ENCODE measurements around the gene GPHA2. TPM values are rescaled to one million over a fixed set of nuclear protein-coding genes. Genes with fewer than 3 reads are reported as not detected.

GPHA2 gene
- polyA plus RNA-seq, 2 of the 4 experiments (the other 2 are of a cell fraction), result not detected

DNA sequence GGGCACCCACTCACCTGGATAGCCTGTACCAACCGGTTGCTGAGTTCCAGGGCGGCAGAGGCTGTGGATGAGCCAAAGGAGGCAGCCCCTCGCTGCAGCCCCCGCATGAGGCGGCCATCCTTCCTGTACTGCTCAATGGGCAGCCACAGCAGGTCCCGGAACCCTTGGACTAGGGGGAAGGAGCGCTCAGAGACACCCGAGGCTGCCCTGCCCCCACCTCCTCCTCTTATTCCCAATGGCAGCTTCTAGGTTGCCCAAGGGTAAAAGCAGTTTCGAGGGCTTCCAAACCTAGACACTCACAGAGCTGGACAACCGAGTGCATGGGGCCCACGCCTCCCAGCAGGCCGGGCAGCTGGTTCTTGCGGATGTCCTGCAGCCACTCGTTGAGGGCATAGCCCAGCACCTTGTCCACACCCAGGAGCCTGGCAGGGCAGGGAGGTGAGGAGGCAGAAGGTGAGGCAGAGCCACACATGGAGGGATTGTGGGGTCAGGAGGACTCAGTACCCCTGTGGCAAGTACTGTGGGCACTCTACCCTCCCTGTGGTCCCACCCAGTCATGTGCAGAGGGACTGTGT, 39.2 kb downstream of the GPHA2 start:
- CTCF ChIA-PET, result interaction anchor here (0.7 to 31.5 kb wide), 11 partner anchors 10 to 118 kb away, joined by 3 to 1607 read pairs (median 4); partner anchors contain the start of genes ARL2, ATG2A, BATF2 and CDC42BPG

DNA sequence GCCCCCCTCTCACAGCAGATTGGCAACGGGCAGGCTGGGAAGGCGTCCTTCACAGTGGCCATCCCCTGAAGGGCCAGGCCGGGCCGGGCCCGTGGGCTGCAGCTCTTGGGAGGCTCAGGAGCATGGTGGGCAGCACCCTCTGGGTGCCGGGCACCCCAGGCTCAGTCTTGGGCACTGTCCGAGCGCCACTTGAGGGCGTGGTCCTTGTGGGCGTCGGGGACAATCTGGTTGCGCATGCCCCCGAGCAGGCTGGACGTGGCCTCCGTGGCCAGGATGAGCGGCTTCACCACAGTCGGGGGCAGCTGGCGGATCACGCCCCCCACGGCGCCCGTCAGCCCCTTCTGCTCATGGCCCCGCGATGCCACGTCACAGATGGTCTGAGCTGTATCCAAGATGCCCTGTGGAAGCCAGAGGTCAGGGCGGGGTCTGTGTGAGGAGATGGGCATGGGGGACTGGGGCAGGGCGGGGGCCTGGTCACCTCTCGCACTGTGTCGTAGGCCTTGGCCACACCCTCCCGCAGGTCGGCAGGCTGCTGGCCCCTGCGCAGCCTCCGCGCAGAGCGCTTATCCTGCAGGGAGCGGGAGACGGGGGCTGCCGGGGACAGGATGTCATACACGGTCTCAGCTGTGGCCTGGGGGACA, 40.8 kb downstream of the GPHA2 start:
- ATAC-seq, result no peak
- Histone ChIP-seq H3K4me2 (no peak overlapping the region; the same call in 1 of the 3 replicates), H3K9me3 (no peaks in the 10 kb centered on the region), H3K4me3 (no peak overlapping the region), H3K27ac (peak overlapping the region; percentile 92 to 97; a peak in 5 of 6 replicates), H3K4me1 (peaks cover 47% of the 10 kb centered on the region)
- no peak for DNase-seq (ENCODE audit: low read depth in 1 of 2, low spot score in 1 of 2)
- POLR2A ChIA-PET, result no interaction called here
- FAIRE-seq, result no peak
- 94% methylated on average over 16 of the region's 39 CpGs for WGBS (ENCODE audit: missing lambda C conversion rate)
- TF ChIP-seq FOSL2 (IDR thresholded peaks at IDR 0.05) (no peak), FOSL2 (CRISPR knock-in tag; IDR thresholded peaks at IDR 0.05) (no peak), ZC3H11A (IDR thresholded peaks at IDR 0.05) (no peak), JUN (IDR thresholded peaks at IDR 0.05) (no peak), HOXA7 (CRISPR knock-in tag; IDR thresholded peaks at IDR 0.05) (no peak), NFE2L2 (conservative IDR thresholded peaks at IDR 0.05; ENCODE audit: low read length) (no peak), SMC3 (IDR thresholded peaks at IDR 0.05) (no peak)
- TF ChIP-seq, protein P1, sequence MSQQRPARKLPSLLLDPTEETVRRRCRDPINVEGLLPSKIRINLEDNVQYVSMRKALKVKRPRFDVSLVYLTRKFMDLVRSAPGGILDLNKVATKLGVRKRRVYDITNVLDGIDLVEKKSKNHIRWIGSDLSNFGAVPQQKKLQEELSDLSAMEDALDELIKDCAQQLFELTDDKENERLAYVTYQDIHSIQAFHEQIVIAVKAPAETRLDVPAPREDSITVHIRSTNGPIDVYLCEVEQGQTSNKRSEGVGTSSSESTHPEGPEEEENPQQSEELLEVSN (IDR thresholded peaks at IDR 0.05; ENCODE audit: borderline replicate concordance, low read depth), result no peak
- TF ChIP-seq, protein P2, sequence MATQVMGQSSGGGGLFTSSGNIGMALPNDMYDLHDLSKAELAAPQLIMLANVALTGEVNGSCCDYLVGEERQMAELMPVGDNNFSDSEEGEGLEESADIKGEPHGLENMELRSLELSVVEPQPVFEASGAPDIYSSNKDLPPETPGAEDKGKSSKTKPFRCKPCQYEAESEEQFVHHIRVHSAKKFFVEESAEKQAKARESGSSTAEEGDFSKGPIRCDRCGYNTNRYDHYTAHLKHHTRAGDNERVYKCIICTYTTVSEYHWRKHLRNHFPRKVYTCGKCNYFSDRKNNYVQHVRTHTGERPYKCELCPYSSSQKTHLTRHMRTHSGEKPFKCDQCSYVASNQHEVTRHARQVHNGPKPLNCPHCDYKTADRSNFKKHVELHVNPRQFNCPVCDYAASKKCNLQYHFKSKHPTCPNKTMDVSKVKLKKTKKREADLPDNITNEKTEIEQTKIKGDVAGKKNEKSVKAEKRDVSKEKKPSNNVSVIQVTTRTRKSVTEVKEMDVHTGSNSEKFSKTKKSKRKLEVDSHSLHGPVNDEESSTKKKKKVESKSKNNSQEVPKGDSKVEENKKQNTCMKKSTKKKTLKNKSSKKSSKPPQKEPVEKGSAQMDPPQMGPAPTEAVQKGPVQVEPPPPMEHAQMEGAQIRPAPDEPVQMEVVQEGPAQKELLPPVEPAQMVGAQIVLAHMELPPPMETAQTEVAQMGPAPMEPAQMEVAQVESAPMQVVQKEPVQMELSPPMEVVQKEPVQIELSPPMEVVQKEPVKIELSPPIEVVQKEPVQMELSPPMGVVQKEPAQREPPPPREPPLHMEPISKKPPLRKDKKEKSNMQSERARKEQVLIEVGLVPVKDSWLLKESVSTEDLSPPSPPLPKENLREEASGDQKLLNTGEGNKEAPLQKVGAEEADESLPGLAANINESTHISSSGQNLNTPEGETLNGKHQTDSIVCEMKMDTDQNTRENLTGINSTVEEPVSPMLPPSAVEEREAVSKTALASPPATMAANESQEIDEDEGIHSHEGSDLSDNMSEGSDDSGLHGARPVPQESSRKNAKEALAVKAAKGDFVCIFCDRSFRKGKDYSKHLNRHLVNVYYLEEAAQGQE (IDR thresholded peaks at IDR 0.05), result no peak
- CTCF ChIA-PET, result interaction anchor here (0.6 to 31.5 kb wide), 21 partner anchors 10 to 203 kb away, joined by 3 to 1607 read pairs (median 4); partner anchors contain the start of genes ATG2A, BATF2, CDC42BPG and EHD1

More for the DNA sequence above, 39.2 kb downstream of the GPHA2 start:
- FAIRE-seq (no peak), ATAC-seq (no peak), DNase-seq (ENCODE audit: low read depth in 1 of 2, low spot score in 1 of 2) (no peak)
- H3K4me2 ChIP-seq, result no peak overlapping the region
- WGBS (ENCODE audit: missing lambda C conversion rate), result 81% methylated on average over 12 of the region's 14 CpGs
- no peak overlapping the region for H3K4me3 ChIP-seq
- H3K4me1 ChIP-seq, result peaks cover 34% of the 10 kb centered on the region
- H3K9me3 ChIP-seq, result no peaks in the 10 kb centered on the region
- POLR2A ChIA-PET, result interaction anchor here (0.6 kb wide), 1 partner anchor 102 kb away, joined by 3 read pairs; no protein-coding TSS in a partner anchor
- H3K27ac ChIP-seq, result no peak overlapping the region
- TF ChIP-seq EHMT2 (IDR thresholded peaks at IDR 0.05; ENCODE audit: low read depth), result no peak
- TF ChIP-seq ZFP36 (IDR thresholded peaks at IDR 0.05; ENCODE audit: borderline replicate concordance, partially characterized antibody), result no peak
- TF ChIP-seq SREBF2 (IDR thresholded peaks at IDR 0.05), result no peak
- TF ChIP-seq BHLHE40 (IDR thresholded peaks at IDR 0.05; ENCODE audit: low read depth, low read length), result no peak
- no peak for TF ChIP-seq CBX8 (IDR thresholded peaks at IDR 0.05)
- no peak for TF ChIP-seq HOXA7 (CRISPR knock-in tag; IDR thresholded peaks at IDR 0.05)
- TF ChIP-seq, protein P3, sequence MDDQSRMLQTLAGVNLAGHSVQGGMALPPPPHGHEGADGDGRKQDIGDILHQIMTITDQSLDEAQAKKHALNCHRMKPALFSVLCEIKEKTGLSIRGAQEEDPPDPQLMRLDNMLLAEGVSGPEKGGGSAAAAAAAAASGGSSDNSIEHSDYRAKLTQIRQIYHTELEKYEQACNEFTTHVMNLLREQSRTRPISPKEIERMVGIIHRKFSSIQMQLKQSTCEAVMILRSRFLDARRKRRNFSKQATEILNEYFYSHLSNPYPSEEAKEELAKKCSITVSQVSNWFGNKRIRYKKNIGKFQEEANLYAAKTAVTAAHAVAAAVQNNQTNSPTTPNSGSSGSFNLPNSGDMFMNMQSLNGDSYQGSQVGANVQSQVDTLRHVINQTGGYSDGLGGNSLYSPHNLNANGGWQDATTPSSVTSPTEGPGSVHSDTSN (IDR thresholded peaks at IDR 0.05), result no peak
- no peak for TF ChIP-seq RAD21 (conservative IDR thresholded peaks at IDR 0.05 in 1 of 2, IDR thresholded peaks at IDR 0.05 in 1 of 2)
